A549 treated with AZD9567 at 1 μM for 4 hours (cell line): ENCODE measurements around the gene VEPH1. TPM values are rescaled to one million over a fixed set of nuclear protein-coding genes. Genes with fewer than 3 reads are reported as not detected.

Experiments
- total RNA-seq: library from RNA; stranded (reverse); fragments of 200-300 nt; extraction: Qiagen RNA extraction; gene quantifications from 5 replicates; pipeline ENCODE4 v1.2.3, GENCODE V29; 2022; ENCODE audit not compliant: insufficient read depth

VEPH1 gene
- 0.09 to 0.36 TPM (median 0.19 TPM) in 4 of 5 replicates, not detected in the other for total RNA-seq

GRCh38 chr3:157502916-157503595 is at the start of gene VEPH1:
VEPH1 (minus strand) TSS chr3:157503416; CDS start chr3:157495349, 8,067 bp downstream.

GRCh38 chr3:157436583-157437291 is 66.5 kb downstream of the VEPH1 start, which contains the start of gene PTX3:
PTX3 (plus strand) TSS chr3:157436850; CDS start chr3:157436934, 84 bp downstream.

Other genes starting within 250 kb of the VEPH1 start
- 0.70 to 1.4 TPM (median 1.3 TPM) in 4 of 5 replicates, not detected in the other for gene PTX3, start 66.6 kb downstream of the VEPH1 start, total RNA-seq